SKM-1 (cell line): ENCODE results near the gene SSU72.
"Not testable (repeated sequence)": the region's sequence is repeated elsewhere in the genome, so short reads cannot be mapped to it uniquely, and the experiment has no call there.

ENCODE experiments used
- DNase-seq: peaks from one replicate; lab custom pipeline; 2025; ENCODE audit not compliant: unreplicated experiment; lab: John Stamatoyannopoulos, UW

SSU72 gene

DNA sequence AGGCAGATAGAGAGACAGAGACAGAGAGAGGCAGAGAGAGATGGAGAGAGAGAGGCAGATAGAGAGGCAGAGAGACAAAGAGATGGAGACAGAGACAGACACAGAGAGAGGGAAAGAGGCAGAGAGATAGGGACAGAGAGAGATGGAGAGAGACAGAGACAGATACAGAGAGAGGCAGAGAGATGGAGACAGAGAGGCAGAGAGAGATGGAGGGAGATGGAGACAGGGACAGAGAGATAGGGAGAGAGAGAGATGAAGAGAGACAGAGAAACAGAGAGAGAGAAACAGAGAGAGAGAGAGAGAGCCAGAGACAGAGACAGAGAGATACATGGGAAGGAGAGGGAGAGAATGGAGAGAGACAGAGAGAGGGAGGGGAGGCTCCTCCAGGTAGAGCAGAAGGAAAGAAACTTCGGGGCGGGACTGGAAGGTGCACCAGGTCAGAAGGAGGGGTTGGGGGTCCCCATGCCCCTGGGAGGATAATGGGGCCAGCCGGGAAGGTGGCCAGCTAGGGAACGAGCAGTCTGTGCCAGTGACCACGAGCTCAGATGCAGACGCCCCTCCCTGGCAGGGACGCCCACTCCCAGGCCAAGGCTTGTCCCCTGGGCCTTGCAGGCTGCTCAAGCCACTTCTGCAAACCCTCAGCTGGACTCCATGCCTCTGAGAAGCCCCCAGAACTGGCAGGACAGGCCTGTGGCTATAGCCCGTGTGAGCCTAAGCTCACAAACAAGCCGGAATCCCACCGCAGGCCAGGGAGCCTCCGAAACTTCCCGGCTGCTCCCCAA, 22.0 kb upstream of the SSU72 start:
- no peak for DNase-seq

DNA sequence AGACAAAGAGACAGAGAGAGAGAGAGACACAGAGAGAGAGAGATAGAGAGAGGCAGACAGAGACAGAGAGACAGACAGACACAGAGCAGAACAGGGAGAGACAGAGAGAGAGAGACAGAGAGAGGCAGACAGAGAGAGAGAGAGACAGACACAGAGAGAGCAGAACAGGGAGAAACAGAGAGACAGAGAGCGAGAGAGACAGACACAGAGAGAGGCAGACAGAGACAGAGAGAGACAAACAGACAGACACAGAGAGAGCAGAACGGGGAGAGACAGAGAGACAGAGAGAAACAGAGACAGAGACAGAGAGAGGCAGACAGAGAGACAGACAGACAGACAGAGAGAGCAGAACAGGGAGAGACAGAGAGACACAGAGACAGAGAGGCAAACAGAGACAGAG, 20.7 kb upstream of the SSU72 start:
- not testable (repeated sequence) for DNase-seq

DNA sequence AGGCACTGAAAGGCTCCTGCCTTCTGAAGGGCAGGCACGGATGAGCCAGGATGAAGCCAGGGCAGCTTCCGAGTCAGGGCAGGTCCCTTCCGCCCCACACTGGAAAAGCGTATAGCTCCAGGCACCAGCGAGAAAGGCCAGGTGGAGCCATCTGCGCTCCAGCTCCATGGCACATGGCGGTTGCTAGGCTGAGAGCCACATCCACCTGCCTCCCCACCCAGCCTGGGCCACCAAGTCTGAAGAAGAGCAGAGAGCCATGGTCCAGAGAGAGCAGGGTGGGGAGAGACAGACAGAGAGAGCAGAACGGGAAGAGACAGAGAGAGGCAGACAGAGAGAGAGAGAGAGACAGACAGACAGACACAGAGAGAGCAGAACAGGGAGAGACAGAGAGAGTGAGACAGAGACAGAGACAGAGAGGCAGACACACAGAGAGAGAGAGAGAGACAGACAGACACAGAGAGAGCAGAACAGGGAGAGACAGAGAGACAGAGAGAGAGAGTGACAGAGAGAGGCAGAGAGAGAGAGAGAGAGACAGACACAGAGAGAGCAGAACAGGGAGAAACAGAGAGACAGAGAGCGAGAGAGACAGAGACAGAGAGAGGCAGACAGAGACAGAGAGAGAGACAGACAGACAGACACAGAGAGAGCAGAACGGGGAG, 20.1 kb upstream of the SSU72 start:
- DNase-seq, result no peak

DNA sequence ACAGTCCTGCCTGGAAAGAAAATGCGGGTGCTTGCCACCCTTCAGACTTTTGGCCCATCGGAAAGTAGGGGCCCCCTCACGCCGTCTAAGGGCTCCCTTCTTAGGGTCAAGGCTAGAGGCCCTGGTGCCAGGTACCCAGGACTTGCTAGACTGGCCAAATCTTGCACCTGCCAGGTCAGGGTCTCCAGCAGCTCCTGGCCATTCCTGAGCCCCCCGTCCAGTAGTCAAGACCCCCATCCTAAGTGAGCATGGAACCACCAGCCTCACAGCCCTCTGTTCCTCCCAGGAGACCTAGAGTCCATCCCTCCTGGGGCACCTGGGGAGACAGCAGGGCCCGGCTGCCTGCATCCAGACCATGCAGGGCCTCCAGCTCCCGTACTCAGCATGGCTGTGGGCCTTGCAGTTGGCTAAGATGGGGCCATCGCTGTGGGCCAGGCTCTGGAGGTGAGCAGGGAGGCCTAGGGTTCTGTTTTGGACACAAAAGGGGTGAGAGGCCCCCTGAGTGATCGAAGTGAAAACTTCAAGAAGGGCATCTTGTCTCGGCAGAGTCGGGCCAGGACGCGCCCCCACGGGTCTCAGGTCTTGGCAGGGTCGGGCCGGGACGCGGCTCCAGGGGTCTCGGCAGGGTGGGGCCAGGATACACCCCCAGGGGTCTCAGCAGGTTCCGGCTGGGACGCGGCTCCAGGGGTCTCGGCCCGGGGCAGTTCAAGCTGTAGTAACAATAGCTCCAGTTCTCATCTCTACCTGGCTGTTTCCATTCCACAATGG, 19.4 kb upstream of the SSU72 start:
- DNase-seq, result no peak

DNA sequence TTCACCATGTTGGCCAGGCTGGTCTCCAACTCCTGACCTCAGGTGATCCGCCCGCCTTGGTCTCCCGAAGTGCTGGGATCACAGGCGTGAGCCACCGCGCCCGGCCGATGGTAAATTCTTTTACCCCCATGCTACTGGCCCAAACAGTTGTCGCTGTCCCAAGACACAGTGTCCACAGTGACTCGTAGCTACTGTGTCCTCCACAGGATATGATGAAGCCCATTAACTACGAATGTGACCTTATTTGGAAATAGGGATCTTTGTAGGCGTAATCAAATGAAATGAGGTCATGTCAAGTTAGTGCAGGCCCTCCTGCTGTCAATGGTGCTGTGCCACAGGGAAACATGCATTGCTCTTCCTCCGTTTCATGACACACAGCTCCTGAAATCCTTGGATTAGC, 16.8 kb upstream of the SSU72 start:
- no peak for DNase-seq

DNA sequence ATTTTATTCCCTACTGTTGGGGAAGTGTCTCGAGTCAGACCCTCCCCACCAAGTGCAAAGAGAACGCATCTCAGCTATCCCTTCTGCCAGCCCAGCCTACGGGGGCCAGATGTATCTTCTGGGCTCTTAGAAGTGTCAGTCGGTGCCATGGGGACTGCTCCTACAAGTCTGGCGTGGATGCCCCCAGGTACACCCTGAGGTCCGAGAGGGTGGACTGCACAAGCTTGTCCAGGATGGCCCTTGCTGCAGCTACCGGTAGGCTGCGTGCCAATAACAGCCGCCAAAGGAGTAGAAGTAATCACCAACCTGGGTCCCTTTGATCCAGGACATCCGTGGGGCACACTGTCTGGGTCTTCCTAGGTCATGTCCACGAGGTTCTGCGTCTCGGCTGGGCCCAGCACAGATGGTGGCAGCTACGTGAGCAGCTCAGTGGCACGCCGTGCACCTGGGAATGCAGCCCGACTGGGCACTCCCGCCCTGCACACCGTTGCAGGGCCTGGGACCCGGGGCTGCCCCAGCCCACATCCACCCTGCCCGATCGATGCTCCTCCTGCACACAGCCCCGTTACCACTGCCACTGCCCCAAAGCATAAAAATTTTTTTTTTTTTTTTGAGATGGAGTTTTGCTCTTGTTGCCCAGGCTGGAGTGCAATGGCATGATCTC, 8.8 kb upstream of the SSU72 start:
- DNase-seq, result no peak

DNA sequence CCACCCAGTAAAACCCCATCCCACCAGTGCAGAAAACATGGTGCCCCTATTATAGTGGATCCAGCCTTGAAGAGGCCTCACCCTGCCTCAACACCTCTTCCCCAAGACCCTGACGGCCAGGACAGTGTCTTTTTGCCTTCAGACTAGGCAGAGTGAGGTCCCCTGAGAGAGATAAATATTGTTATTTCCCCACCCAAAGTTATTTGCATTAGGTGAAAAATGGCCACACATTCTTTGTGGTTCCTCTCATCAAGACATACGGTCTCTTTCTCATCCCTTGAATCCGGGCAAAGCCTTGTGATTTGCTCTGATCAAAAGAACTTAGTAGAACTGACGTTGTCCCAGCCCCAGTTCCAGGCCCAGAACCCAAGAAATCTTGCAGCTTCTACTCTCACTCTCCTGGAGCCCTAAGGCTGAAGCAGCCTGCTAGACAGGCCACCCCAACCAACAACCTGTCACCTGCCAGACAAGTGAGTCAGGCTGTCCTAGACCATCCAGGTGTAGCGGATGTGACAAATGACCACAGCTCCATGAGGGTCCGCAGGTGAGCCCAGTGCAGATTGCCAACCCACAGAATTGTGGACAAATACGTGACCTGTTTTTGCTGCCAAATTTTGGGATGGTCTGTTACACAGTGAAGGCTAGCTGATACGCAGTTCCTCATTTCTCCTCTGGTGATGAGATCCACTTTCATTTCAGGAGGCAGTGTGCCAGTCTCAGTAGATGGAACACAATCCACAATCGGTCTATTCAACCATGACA, 8.1 kb upstream of the SSU72 start:
- DNase-seq, result no peak

DNA sequence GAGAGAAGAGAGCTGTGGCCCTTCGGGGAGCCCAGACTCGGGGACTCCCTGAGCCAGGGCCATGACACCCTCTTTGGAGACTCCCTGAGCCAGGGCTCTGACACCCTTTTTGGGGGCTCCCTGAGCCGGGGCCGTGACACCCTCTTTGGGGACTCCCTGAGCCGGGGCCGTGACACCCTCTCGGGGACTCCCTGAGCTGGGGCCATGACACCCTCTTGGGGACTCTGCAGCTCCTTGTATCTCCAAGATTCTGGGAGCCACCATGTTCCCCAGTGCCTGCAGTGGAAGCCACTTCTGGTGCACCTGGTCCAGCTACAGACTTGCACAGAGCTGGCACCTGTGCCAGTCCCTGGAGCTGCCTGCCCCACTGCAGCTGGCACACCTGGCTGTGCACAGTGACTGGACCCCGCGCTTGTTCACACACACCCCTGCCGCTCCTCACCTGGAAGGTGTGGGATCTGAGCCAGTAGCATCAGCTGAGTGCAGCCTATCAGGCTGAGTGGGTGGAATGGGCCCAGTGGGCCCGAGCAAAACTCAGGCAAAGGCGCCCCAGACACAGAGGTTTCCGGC, 3.8 kb upstream of the SSU72 start:
- no peak for DNase-seq

DNA sequence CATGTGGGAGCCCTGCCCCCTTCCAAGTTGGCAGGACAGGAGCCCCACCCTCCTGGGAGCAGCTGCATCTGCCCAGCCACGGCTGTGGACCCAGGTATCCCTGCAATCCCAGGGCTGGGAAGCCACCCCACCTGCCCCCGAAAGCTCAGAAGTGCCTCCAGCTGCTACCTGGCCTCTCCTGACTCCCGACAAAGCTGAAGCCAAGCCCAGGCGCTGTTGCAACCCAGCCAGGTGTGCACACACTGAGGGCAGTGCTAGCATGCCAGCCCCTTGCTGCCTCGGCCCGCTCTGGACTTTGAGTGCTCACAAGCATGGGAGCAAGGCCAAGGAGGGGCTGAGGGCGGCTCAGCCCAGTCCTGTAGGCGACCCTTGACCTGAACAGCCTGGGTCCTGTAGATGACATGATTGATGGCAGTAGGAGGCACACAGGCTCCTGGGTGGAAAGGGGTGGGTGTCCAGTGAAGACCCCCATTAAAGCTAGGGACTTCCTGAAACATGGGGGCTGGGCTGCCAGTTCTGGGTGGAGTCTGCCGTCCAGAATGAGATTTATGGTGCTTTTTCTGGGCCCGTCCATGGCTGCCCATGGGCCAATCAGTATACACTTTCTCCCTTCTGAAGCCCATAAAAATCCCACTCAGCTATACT, 2.8 kb upstream of the SSU72 start:
- DNase-seq, result no peak

DNA sequence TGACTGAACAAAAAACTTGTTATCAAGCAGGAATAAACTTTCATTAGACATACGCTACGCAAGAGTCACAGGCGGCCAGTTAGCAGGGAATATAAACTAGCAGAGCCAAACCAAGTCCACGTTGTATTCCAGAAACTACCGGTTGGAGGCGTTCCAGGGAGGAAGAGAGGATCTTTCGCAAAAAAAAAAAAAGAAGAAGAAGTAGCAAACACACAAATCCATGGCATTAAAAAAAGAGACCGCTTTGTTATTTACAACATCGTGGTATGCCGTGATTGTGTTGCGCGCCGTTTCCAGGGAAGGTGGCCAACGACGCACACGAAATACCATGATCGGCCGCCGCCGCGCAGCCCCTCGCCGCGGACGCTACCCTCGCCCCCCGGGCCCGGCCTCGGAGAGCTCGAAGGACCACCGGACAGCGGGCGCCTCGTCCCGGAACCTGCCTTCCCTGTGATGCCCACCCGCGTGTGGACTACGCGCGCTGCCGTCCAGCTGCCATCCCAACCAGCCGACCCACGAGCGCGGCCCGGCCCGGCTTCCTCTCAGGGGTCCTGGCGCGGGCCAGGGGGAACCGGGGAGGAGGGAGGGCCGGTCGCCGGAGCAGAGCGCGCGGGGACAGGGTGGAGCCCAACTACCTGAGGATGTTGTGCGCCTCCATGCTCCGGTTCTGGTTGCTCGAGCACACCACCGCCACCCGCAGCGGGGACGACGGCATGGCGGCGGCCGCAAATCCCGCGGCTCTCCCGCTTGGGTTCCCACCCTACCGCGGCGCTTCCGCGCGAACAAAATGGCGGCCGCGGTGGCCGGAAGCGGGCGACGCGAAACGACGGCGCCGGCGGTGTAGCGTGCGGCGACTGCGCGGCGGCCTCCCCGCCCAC, 581 bp downstream of the SSU72 start:
- DNase-seq, result no peak

DNA sequence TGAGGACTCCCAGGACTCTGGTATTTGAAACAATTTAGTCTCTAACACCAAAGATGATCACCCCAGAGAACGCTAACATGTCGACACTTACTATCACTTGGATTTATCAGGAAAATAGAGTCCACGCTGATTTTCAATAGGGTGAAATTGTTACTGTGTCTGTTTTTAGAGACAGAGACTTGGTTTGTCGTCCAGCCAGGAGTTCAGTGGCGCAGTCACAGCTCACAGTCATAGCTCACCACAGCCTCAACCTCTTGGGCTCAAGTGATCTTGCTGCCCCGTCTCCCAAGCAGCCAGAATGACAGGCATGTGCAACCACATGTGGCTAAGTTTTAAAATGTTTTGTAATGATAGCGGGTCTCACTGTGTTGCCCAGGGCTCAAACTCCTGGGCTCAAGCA, 5.3 kb downstream of the SSU72 start:
- no peak for DNase-seq

DNA sequence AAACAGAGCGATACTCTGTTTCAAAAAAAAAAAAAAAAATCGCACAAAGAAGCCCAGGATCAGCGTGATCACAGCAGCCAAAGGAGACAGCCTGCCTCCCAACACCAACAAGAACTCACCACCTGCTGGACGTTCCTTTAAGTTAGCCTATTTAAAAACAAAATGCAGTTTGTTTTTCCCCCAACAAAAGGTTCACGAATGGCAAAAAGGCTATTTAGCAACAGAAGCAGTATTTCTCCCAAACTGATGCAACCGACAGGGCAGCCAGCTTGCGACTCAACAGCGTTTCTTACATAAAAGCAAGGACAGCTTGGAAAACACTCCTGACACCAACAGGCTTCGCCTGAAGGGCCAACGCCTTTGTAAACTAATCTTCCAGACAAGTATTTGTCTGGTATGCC, 6.8 kb downstream of the SSU72 start:
- no peak for DNase-seq

DNA sequence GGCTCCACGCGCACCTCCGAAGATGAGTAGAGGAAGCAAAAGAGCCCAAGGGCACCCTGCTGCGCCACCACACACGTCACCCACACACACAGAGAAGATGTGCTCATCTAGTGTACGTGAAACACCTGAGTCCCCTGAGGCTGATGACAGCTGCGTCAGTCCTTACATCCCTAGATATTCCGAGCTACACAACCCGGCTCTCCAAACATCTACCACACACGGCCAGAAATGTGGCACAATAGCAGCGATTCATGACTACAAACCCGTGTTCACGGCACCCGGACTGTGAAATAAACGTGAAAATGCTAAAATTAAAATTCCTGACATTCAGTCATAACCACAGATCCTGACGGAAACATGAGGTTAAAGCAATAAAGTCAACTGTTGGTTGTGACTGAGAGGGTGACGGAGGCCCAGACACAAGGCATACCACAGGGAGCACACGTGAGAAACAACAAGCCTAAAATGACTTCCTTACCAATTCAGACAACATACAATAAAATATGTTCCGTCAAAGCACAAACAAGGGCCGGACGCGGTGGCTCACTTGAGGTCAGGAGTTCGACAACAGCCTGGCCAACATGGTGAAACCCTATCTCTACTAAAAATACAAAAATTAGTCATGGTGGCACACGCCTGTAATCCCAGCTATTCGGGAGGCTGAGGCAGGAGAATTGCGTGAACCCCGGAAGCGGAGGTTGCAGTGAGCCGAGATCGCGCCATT, 7.3 kb downstream of the SSU72 start:
- no peak for DNase-seq

DNA sequence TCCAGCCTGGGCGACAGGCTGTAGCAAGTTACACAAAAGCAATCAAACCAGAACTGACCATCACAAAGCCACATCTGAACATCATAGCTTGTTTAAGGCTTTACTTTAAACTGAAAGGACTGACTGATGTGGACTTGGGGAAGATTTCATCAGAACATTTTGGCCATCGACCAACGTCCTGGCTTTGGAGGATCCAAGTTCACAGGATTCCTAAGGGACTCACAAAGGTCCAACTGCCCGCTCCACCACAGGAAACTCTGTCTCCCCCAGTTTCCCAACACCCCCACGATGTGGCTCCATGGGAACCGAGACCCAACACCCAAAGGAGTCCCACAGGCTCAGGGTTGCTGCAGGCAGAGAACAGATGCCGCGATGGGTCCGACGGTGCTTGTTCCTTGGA, 9.3 kb downstream of the SSU72 start:
- DNase-seq, result no peak

DNA sequence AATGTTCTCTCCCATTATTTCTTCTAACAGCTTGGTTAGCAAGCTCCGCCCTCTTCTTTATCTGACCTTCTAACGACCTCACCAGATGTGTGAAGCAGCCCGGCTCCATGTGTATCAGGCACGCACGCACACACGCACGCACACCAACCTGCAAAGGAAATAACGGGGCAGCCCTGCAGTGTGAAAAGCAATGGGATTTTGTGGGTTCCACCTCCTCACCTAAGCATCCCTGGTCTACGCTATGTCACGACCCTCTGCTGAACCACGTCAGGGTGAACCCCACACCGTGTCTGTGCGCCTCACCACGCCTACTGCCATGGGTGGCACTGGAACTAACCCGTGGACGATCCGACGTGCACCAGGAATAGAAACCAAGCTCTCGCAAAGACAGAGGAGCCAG, 10.4 kb downstream of the SSU72 start:
- no peak for DNase-seq

DNA sequence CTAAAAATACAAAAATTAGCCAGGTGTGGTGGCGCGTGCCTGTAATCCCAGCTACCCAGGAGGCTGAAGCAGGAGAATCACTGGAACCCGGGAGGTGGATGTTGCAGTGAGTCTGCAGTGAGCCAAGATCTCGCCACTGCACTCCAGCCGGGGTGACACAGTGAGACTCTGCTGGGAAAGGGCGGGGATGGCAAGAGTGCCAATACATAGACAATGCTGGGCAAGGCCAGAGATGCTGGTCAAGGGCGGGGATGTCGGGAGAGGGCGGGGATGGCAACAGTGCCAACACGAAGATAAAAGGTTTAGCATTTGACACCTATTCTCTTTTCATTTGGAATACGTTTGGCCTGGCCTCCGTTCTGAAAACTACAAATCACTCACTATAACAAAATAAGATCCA, 11.0 kb downstream of the SSU72 start:
- no peak for DNase-seq

DNA sequence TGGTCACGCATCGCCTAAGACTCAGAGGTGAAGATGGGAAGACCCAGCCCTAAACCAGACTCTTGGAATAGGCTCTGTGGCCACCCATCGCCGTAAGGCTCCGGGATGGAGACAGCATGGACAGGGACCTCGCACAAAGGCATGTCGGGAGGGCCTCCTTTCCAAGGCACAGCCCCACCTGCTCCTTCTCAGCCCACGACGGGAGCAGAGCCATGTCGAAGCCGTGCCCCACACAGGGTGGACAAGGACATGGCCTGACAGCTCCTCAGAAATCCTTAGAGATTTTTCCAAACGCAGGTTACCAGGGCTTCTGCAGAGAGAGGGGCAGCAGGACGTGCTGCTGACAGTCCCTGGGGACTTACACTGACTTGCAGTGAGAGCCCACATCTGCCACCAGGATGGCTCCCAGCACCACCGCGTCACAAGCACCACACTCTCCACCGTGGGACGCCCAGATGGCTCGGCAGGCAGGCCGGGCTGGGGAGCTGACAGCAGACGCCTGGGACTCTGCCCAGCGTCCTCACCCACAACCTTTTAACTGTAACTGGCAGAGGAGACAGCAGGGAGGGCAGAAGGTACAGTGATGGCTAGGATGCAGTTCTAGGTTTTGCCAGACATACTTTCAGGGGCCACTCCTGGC, 12.0 kb downstream of the SSU72 start:
- no peak for DNase-seq
